ENCODE data around the gene MICALL1.
"Not testable (repeated sequence)": the region's sequence is repeated elsewhere in the genome, so short reads cannot be mapped to it uniquely, and the experiment has no call there.

The MICALL1 gene

DNA sequence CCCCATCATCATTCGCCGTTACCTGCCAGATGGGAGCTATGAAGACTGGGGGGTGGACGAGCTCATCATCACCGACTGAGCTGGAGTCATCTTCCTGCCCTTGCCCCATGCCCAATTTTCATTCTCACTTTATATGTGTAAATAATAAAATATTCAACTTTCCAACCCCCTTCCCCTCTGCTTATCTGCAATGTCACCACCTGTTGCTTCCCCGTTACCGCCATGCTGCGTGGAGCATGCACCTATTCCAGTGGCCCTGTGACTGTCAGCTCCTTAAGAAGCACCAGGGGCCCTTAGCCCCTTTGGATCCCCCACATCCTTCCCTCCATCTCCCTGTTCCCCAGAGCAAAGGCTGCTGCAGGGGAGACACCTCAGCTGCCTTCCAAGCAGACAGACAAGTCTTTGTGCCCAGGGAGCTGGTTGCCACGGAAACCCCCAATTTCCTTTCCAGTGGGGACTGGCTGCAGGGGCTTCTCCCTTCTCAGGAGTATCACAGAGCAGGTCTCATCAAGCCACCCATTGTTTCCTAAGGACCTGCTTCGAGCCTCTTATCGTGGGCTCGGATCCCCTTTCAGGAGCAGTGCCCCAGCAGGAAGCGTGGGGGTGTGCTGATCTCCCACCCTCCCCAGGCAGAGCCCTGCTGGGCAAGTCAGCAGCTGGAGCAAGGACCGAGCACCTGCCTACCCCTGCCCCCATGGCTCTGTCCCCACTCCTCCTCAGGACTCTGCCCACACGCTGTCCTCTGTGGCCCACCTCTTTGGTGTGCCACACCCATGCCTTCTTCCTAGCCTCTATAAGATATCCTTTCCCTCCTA is 61.7 kb downstream of the MICALL1 start:
- Histone ChIP-seq H3K36me3 (ENCODE audit: control insufficient read depth, insufficient read depth, low read length, severe bottlenecking) (peaks cover 36% of the 10 kb centered on the region), H3K27me3 (replicated peaks; ENCODE audit: control insufficient read depth, insufficient read depth, low read length) (no peaks in the 10 kb centered on the region), H3K4me3 (ENCODE audit: low read length) (no peak overlapping the region), H3K9me3 (ENCODE audit: control insufficient read depth, low read length) (no peaks in the 10 kb centered on the region), H3K4me1 (ENCODE audit: control insufficient read depth, insufficient read depth, low read length) (peaks cover 9% of the 10 kb centered on the region), H3K9ac (ENCODE audit: low read length) (no peak overlapping the region)
- DNase-seq (ENCODE audit: low read depth): no peak

DNA sequence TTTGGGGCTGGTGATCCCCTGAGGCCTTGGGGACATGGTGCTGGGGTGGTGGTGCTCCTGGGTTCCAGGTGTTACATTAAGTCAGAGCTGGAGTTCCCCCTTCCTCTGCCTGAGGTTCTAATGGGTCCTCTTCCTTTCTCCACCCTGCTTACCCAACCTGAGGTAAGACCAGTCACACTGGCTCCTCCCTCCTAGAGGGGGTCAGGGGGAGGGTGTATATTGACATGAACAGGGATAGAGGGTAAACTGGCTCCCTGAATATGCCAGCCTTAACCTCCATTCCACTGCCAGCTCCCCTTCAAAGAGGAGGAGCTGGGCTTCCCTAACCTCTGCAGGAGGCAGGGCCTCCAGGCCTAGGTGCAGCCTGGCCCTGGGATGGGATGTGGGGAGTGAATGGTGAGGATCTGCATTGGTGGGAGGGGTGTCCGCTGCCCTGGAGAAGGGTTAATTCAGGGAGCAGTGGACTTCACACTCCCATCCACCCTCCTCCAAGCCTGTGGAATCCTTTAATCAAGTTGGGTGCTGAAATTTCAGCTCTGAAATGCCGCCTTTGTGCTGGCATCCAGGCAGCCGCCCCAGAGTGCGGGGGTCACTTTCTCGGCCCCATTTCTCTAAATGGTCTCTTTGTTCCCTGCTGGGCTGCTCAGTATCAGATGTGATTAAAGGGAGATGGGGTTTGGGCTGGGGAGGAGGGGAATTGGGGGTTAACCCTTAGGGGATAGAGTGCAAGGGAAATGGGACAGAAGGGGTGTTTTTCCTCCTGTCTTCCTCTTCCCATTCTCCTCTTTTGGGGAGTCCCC is 62.6 kb downstream of the MICALL1 start:
- H3K9me3 ChIP-seq (ENCODE audit: control insufficient read depth, low read length): no peaks in the 10 kb centered on the region
- H3K27me3 ChIP-seq (replicated peaks; ENCODE audit: control insufficient read depth, insufficient read depth, low read length): no peaks in the 10 kb centered on the region
- H3K4me3 ChIP-seq (ENCODE audit: low read length): no peak overlapping the region
- peaks cover 9% of the 10 kb centered on the region for H3K4me1 ChIP-seq (ENCODE audit: control insufficient read depth, insufficient read depth, low read length)
- peaks cover 30% of the 10 kb centered on the region for H3K36me3 ChIP-seq (ENCODE audit: control insufficient read depth, insufficient read depth, low read length, severe bottlenecking)
- DNase-seq (ENCODE audit: low read depth): no peak
- H3K9ac ChIP-seq (ENCODE audit: low read length): no peak overlapping the region

GRCh38 chr22:37970864-37971263 is 64.8 kb downstream of the MICALL1 start:
- no peaks in the 10 kb centered on the region for H3K27me3 ChIP-seq (replicated peaks; ENCODE audit: control insufficient read depth, insufficient read depth, low read length)
- H3K4me3 ChIP-seq (ENCODE audit: low read length): no peak overlapping the region
- no peak overlapping the region for H3K9ac ChIP-seq (ENCODE audit: low read length)
- peaks cover 26% of the 10 kb centered on the region for H3K36me3 ChIP-seq (ENCODE audit: control insufficient read depth, insufficient read depth, low read length, severe bottlenecking)
- H3K9me3 ChIP-seq (ENCODE audit: control insufficient read depth, low read length): no peaks in the 10 kb centered on the region
- peaks cover 4% of the 10 kb centered on the region for H3K4me1 ChIP-seq (ENCODE audit: control insufficient read depth, insufficient read depth, low read length)
- no peak for DNase-seq (ENCODE audit: low read depth)

- no peaks in the 10 kb centered on the region for H3K9me3 ChIP-seq (ENCODE audit: control insufficient read depth, low read length)
- peaks cover 21% of the 10 kb centered on the region for H3K36me3 ChIP-seq (ENCODE audit: control insufficient read depth, insufficient read depth, low read length, severe bottlenecking)
- no peak overlapping the region for H3K9ac ChIP-seq (ENCODE audit: low read length)
- DNase-seq (ENCODE audit: low read depth): no peak
- H3K4me3 ChIP-seq (ENCODE audit: low read length): no peak overlapping the region
- no peaks in the 10 kb centered on the region for H3K27me3 ChIP-seq (replicated peaks; ENCODE audit: control insufficient read depth, insufficient read depth, low read length)
- H3K4me1 ChIP-seq (ENCODE audit: control insufficient read depth, insufficient read depth, low read length): no peaks in the 10 kb centered on the region
These were observed 65.7 kb downstream of the MICALL1 start for GRCh38 chr22:37971475-37972434.

DNA sequence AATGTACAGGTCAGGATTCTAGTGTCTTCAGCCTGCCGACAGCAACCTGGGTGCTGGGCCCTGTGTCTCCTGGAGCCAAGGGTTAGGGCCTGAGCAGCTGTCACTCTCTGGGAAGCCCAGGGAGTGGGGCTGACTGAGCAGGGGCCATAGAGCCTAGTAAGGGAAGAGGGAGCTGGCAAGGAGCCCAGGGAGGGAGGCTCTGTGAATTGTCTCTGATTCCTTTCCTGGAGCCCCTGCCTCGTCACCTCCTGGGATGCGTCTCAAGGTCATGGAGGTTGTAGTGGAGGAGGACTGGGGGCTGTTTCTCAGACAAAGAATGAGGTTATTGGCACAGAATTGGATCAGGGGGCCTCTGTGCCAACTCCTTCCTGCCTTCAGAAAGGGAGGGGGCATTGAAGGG is 66.4 kb downstream of the MICALL1 start:
- H3K9ac ChIP-seq (ENCODE audit: low read length): no peak overlapping the region
- no peaks in the 10 kb centered on the region for H3K27me3 ChIP-seq (replicated peaks; ENCODE audit: control insufficient read depth, insufficient read depth, low read length)
- no peak for DNase-seq (ENCODE audit: low read depth)
- H3K4me3 ChIP-seq (ENCODE audit: low read length): no peak overlapping the region
- H3K36me3 ChIP-seq (ENCODE audit: control insufficient read depth, insufficient read depth, low read length, severe bottlenecking): peaks cover 13% of the 10 kb centered on the region
- H3K4me1 ChIP-seq (ENCODE audit: control insufficient read depth, insufficient read depth, low read length): no peaks in the 10 kb centered on the region
- no peaks in the 10 kb centered on the region for H3K9me3 ChIP-seq (ENCODE audit: control insufficient read depth, low read length)

DNA sequence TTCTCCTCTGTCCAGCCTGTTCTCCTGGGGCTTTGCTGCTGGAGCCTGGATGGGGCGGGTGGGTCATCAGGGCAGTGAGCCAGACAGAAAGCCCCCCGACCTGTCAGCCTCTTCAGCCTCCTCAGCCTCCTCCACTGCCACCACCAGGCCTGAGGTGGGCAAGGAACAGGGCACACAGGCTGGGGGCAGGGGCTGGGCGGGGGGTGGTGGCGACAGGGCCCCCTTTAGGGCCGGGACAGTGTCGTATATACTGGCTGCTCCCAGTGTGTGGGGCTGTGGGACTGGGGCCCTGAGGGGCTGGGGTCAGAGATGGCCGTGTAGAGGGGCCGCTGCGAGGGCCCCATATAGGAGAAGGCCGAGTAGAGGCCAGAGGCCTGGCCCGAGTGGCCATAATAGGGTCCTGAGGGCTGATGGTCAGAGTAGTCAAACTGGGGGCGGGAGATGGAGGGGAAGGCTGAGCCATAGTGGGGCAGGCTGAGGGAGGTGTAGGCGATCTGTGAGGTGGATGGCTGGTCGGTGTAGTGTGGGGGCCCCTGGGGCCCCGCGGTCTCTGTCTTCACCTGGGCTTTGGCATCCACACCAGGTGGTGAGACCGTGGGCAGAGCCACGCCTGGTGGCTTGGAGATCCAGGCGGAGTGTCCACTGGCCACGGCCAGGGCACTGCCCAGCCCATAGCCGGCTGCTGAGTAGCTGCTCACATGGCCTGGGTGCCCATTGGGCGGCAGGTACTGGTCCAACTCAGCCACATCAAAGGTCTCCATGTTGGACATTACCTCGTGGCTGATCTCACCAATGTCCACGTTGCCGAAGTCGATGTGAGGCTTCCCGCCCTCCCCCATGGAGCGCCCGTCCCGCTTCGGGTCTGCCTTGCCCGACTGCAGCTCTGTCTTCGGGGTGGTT is 67.4 kb downstream of the MICALL1 start:
- no peak for DNase-seq (ENCODE audit: low read depth)

DNA sequence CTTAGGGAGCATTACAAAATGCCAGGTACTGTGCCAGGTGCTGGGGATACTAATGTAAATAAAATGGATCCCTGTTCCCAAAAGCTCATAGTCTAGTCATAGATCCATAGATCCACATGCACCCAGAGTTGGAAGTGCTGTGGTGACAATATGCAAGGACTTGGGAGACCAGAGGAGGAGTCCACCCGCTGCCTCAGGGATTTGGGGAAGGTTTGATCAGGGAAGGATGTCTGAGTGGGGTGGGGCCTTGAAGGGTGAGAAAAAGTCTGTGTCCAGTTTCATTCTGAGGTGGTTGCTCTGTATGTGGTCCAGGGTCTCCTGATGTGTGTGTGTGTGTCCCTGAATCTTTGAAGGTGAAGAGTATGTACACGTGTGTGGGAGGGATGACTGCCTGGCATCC is 69.1 kb downstream of the MICALL1 start:
- no peaks in the 10 kb centered on the region for H3K4me1 ChIP-seq (ENCODE audit: control insufficient read depth, insufficient read depth, low read length)
- H3K4me3 ChIP-seq (ENCODE audit: low read length): no peak overlapping the region
- no peak for DNase-seq (ENCODE audit: low read depth)
- no peaks in the 10 kb centered on the region for H3K9me3 ChIP-seq (ENCODE audit: control insufficient read depth, low read length)
- no peaks in the 10 kb centered on the region for H3K27me3 ChIP-seq (replicated peaks; ENCODE audit: control insufficient read depth, insufficient read depth, low read length)
- H3K36me3 ChIP-seq (ENCODE audit: control insufficient read depth, insufficient read depth, low read length, severe bottlenecking): no peaks in the 10 kb centered on the region
- no peak overlapping the region for H3K9ac ChIP-seq (ENCODE audit: low read length)

More for the DNA sequence above, 67.4 kb downstream of the MICALL1 start:
- no peaks in the 10 kb centered on the region for H3K9me3 ChIP-seq (ENCODE audit: control insufficient read depth, low read length)
- no peak overlapping the region for H3K4me3 ChIP-seq (ENCODE audit: low read length)
- H3K4me1 ChIP-seq (ENCODE audit: control insufficient read depth, insufficient read depth, low read length): no peaks in the 10 kb centered on the region
- H3K36me3 ChIP-seq (ENCODE audit: control insufficient read depth, insufficient read depth, low read length, severe bottlenecking): peaks cover 3% of the 10 kb centered on the region
- no peak overlapping the region for H3K9ac ChIP-seq (ENCODE audit: low read length)
- no peaks in the 10 kb centered on the region for H3K27me3 ChIP-seq (replicated peaks; ENCODE audit: control insufficient read depth, insufficient read depth, low read length)

DNA sequence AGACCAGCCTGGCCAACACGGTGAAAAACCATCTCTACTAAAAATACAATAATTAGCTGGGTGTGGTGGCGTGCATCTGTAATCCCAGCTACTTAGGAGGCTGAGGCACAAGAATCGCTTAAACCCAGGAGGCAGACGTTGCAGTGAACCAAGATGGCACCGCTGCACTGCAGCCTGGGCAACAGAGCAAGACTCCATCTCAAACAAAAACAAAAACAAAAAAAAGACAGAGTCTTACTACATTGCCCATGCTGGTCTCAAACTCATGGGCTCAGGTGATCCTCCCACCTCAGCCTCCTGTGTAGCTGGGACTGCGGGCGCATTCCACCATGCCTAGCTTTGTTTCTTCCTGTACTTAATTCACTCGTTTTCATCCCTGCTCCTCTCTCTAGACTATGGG is 69.9 kb downstream of the MICALL1 start:
- H3K4me1 ChIP-seq (ENCODE audit: control insufficient read depth, insufficient read depth, low read length); DNase-seq (ENCODE audit: low read depth): not testable (repeated sequence)

GRCh38 chr22:37976547-37976946 is 70.5 kb downstream of the MICALL1 start:
- no peaks in the 10 kb centered on the region for H3K9me3 ChIP-seq (ENCODE audit: control insufficient read depth, low read length)
- no peaks in the 10 kb centered on the region for H3K36me3 ChIP-seq (ENCODE audit: control insufficient read depth, insufficient read depth, low read length, severe bottlenecking)
- no peak for DNase-seq (ENCODE audit: low read depth)
- H3K4me1 ChIP-seq (ENCODE audit: control insufficient read depth, insufficient read depth, low read length): peaks cover 5% of the 10 kb centered on the region
- H3K9ac ChIP-seq (ENCODE audit: low read length): no peak overlapping the region
- no peak overlapping the region for H3K4me3 ChIP-seq (ENCODE audit: low read length)
- no peaks in the 10 kb centered on the region for H3K27me3 ChIP-seq (replicated peaks; ENCODE audit: control insufficient read depth, insufficient read depth, low read length)

More for the DNA sequence above, 69.9 kb downstream of the MICALL1 start:
- H3K36me3 ChIP-seq (ENCODE audit: control insufficient read depth, insufficient read depth, low read length, severe bottlenecking); H3K9me3 ChIP-seq (ENCODE audit: control insufficient read depth, low read length); H3K4me3 ChIP-seq (ENCODE audit: low read length); H3K27me3 ChIP-seq (replicated peaks; ENCODE audit: control insufficient read depth, insufficient read depth, low read length); H3K9ac ChIP-seq (ENCODE audit: low read length): not testable (repeated sequence)

- peaks cover 18% of the 10 kb centered on the region for H3K4me1 ChIP-seq (ENCODE audit: control insufficient read depth, insufficient read depth, low read length)
These were observed 73.7 kb downstream of the MICALL1 start for GRCh38 chr22:37979782-37980181.

More at GRCh38 chr22:37979782-37980181, 73.7 kb downstream of the MICALL1 start:
- H3K27me3 ChIP-seq (replicated peaks; ENCODE audit: control insufficient read depth, insufficient read depth, low read length): no peaks in the 10 kb centered on the region
- DNase-seq (ENCODE audit: low read depth): no peak
- no peak overlapping the region for H3K9ac ChIP-seq (ENCODE audit: low read length)
- no peaks in the 10 kb centered on the region for H3K36me3 ChIP-seq (ENCODE audit: control insufficient read depth, insufficient read depth, low read length, severe bottlenecking)
- no peak overlapping the region for H3K4me3 ChIP-seq (ENCODE audit: low read length)
- no peaks in the 10 kb centered on the region for H3K9me3 ChIP-seq (ENCODE audit: control insufficient read depth, low read length)
